Dermis microvascular lymphatic vessel endothelial cell (primary cell): ENCODE results near the gene TBXAS1. TPM values are rescaled to one million over a fixed set of nuclear protein-coding genes. Genes with fewer than 3 reads are reported as not detected.

Experiments used
- DNase-seq, 2 donors: peaks; one replicate each; pipeline versions ENCODE4 v3.0.0 to v3.0.0-alpha.2; 2010; ENCODE audit warnings: low read depth in 2 of 2
- total RNA-seq: library from RNA; depleted of rRNA; stranded (reverse); fragments of >200 nt; gene quantifications from 2 replicates; pipeline ENCODE4 v1.2.1, GENCODE V29; 2014

Gene TBXAS1
- total RNA-seq, 1 donor from 2014 or later, result 0.64 TPM

- DNase-seq, result no peak
These were observed 117.5 kb downstream of the TBXAS1 start for GRCh38 chr7:139946533-139946932.

GRCh38 chr7:139947021-139947420, 118.0 kb downstream of the TBXAS1 start:
- no peak for DNase-seq

GRCh38 chr7:139948167-139948566, 119.1 kb downstream of the TBXAS1 start:
- no peak for DNase-seq

- DNase-seq, result no peak
These were observed 119.7 kb downstream of the TBXAS1 start for GRCh38 chr7:139948587-139949335.

GRCh38 chr7:139949629-139950028, 120.6 kb downstream of the TBXAS1 start:
- no peak for DNase-seq

GRCh38 chr7:139950881-139951525, 121.9 kb downstream of the TBXAS1 start:
- no peak for DNase-seq

- DNase-seq, result no peak
These were observed 124.2 kb downstream of the TBXAS1 start for GRCh38 chr7:139953229-139953628.

- no peak for DNase-seq
These were observed 126.2 kb downstream of the TBXAS1 start for GRCh38 chr7:139955109-139955820.

GRCh38 chr7:139958599-139959284, 129.7 kb downstream of the TBXAS1 start:
- no peak for DNase-seq

- DNase-seq, result no peak
These were observed 130.2 kb downstream of the TBXAS1 start for GRCh38 chr7:139959285-139959628.

GRCh38 chr7:139959718-139960117, 130.7 kb downstream of the TBXAS1 start:
- DNase-seq, result no peak

GRCh38 chr7:139960157-139960556, 131.1 kb downstream of the TBXAS1 start:
- DNase-seq, result no peak

- no peak for DNase-seq
These were observed 137.0 kb downstream of the TBXAS1 start for GRCh38 chr7:139965942-139966628.

- no peak for DNase-seq
These were observed 137.9 kb downstream of the TBXAS1 start for GRCh38 chr7:139966949-139967348.

GRCh38 chr7:139968931-139969330, 139.9 kb downstream of the TBXAS1 start:
- no peak for DNase-seq

GRCh38 chr7:139972029-139972428, 143.0 kb downstream of the TBXAS1 start:
- DNase-seq, result no peak

GRCh38 chr7:139973101-139974050, 144.3 kb downstream of the TBXAS1 start:
- DNase-seq, result no peak

- DNase-seq, result no peak
These were observed 145.2 kb downstream of the TBXAS1 start for GRCh38 chr7:139974179-139974811.

- no peak for DNase-seq
These were observed 147.2 kb downstream of the TBXAS1 start for GRCh38 chr7:139976055-139976837.
